NCI-H2196 (cell line): ENCODE measurements around the gene TCHHL1.
"Not testable (repeated sequence)": the region's sequence is repeated elsewhere in the genome, so short reads cannot be mapped to it uniquely, and the experiment has no call there.

Experiments used
- DNase-seq: peaks from one replicate; lab custom pipeline; 2025; ENCODE audit not compliant: unreplicated experiment; lab: John Stamatoyannopoulos, UW

The TCHHL1 gene

DNA sequence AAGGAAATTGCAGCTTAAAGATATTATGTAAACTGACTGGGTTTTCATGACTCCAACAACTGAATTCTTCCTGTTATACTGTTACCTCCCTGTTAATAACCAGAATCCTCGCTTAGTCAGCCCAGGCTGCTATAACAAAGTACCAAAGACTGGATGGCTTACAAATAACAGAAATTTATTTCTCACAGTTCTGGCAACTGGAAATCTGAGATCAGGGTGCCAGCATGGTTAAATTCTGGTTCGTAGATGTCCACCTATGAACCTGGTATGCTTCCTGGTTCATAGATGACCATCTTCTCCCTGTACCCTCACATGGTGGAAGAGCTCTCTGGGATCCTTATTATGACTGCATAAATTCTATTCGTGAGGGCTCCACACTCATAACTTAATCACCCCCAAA is 8.1 kb upstream of the TCHHL1 start:
- no peak for DNase-seq

DNA sequence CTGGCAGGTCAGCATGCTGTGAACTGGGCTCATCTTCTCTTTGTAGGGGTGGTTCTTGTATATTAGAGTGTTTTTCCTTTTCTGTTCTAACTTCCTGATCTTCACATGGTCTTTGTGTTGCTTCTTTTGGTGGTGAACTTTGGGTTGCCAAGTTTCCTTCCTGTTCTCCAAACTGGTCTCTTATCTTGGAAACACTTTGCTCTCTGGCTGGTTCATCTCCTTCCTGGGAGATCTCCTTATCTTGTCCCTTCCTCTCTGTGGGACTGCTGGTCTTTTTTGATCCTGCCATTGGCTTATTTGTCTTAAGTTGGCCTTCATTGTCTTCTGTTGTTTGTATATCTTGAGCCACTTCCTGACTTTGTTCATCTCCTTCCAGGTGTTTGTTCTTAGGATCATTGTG is 2.1 kb downstream of the TCHHL1 start:
- DNase-seq = no peak

DNA sequence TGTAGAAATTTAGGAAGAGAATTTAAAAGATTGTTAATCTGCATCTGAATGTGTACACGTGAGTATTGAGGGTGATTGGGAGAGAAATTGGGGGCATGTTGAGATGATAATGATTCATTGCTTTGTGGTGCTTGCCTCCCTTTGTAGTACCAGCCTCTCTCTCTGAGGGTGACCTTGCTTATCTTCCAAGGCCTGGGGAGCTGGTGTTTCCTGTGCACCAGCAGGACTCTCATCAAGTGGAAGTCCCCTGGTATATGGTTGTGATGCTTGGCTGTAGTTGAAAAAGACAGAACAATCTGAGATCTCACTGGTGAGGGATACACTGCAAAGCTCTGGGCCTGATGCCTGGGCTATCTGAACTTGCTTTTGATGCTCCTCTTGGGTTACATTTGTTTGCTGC is 4.0 kb downstream of the TCHHL1 start:
- DNase-seq = no peak

DNA sequence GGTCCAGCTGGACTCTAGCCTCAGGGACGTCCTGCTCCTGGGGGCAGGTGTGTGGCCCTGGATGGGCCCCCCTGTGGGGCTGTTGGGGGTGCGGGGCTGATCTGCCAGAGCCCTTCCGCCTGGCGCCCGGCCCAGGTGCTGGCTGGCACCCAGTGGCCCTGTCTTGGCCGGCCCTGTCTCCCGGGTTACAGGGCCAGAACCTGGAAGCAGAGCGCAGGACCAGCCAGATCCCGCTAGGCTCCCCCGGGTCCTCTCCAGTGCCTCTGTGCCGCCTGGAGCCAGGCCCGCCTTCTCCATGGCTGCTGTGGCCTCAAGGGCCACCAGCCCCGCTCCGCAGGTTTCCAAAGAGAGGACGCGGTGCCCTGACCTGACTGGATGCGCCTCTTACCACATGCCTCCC is 7.8 kb downstream of the TCHHL1 start:
- DNase-seq = not testable (repeated sequence)

DNA sequence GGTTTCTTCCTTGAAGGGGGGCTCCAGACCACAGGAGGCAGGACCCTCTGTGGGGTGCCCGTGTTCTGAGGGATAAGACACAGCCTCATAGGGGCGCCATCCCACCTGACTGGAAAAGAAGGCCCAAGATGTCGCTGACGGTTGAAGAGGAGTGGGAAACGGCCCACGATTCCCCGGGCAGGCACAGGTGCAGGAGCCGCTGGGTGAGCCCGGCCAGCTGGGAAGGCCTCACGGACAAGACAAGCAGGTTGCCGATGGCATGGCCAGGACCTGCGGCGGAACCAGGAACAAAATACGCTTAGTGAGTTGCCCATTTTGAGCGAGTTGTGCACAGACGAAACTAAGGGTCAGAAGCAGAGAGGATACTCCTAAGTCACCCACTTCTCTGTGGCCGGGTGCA is 8.4 kb downstream of the TCHHL1 start:
- not testable (repeated sequence) for DNase-seq

DNA sequence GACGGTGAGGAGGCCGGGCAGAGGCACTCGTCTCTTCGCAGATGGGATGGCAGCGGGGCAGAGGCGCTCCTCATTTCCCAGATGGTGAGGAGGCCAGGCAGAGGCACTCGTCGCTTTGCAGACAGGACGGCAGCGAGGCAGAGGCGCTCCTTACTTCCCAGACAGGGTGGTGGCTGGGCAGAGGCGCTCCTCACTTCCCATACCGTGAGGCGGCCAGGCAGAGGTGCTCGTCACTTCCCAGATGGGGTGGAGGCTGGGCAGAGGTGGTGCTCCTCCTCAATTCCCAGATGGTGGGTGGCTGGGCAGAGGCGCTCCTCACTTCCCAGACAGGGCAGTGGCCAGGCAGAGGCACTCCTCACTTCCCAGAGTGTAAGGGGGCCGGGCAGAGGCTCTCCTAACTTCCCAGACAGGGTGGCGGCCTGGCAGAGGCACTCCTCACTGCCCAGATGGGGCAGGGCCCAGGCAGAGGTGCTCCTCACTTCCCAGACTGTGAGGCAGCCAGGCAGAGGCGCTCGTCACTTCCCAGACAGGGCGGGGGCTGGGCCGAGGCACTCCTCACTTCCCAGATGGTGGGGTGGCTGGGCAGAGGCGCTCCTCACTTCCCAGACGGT is 9.9 kb downstream of the TCHHL1 start:
- no peak for DNase-seq

DNA sequence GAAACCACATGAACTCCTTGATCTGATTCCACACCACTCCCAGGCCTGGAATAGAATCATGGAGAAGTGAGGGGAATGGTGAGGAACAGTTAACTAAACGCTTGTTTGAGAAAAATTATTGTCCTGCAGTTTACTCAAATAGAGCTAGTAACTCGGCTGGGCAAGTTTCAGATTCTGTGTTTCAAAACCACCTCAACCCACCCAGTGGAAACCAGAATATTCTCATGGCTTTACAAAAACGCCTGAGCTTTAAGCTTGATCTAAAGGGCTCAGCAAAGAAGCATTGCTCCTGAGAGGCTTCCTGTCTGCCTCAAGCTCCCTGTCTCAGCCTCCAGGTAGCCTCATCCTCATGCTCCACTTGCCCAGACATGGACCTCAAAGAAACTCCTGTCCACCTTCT is 16.6 kb downstream of the TCHHL1 start:
- no peak for DNase-seq

DNA sequence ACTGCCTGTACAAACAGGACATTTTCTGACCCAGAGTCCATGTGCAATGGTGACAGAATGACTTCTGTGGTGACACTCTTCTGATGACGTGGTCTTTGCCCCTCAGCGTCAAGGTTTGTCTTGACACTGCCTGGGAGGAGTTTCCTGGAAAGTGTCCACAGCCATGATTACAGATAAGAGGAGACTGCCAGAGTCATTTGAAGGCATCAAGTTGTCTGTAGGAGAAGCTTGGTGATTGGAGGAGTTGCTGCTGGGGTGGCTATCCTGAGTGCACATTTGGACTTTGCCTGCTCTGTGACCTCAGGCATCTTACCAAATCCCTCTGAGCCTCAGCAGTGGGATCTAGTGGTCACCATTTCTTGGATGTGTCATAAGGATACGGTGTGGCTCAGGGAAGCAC is 17.7 kb downstream of the TCHHL1 start:
- no peak for DNase-seq

DNA sequence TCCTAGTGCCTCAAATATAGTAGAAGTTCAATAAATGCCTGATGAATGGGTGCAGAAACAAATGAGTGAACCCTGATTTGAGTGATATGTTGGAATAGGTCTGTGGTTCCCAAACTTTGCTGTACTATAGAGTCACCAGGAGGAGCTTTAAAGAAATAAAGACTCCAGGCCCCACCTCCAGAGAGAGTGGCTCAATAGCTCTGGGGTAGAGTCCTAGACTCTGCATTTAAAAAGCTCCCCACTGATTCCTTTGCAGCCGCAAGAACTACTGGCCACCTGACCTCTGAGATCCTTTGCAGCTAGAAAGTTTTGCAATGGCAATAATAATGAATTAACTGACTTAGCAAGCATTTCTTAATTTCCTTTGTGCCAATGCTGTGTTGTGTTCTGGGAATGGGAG is 20.9 kb downstream of the TCHHL1 start:
- no peak for DNase-seq

DNA sequence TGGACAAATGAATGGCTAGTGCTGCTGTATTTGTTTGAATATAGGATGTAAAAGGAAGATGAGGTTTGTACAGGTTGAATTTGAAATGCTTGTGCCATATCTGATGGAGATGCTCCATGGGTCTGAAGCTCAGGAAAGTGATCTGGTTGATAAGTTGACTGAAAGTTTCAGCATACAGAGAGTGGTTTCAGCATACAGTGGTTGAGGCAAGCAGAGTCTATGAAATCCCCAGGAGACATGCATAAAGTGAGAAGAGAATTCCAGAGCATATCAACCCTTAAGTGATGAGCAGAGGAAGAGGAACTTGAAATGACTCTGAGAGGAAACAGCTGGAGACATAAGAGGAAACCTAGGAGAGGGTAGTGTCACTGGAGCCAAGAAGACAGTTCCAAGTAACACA is 21.7 kb downstream of the TCHHL1 start:
- DNase-seq = no peak

DNA sequence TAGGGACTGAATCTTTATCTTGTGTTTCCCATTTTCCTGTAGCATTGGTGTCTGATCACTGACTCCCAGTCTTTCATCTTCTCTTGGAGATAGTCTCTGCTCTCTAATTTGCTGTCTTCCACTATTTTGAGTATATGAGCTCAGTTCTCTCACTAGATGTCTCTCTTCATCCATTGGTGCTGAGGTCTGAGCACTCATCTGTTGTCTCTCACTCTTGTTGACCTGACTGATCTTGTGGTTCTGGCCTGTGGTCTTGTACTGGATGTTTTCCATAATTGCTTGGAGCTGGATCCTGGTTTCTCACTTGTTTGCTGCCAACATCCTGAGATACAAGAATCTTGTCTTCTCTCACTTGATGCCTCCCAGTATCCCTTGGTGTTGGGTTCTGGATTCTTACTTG is 26.9 kb downstream of the TCHHL1 start:
- no peak for DNase-seq

DNA sequence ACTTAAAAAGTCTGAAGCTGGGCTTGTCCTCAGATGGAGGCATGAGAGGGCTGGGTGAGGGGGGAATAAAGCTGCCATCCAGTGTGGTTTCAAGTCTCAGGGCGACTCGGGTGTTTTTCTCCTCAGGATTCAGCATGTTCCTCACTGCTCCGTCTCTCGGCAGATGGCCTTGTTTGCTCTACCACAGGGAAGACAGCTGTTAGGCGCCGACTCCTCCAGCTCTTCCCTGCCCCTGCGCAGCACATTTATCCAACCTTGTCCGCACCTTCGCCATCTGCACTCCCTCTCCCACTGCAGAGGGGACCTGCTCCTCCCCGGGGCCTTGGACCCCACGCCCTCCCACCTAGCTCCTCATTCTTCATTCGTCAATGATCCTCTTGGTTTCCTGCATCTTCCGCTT is 35.5 kb downstream of the TCHHL1 start:
- DNase-seq = no peak

DNA sequence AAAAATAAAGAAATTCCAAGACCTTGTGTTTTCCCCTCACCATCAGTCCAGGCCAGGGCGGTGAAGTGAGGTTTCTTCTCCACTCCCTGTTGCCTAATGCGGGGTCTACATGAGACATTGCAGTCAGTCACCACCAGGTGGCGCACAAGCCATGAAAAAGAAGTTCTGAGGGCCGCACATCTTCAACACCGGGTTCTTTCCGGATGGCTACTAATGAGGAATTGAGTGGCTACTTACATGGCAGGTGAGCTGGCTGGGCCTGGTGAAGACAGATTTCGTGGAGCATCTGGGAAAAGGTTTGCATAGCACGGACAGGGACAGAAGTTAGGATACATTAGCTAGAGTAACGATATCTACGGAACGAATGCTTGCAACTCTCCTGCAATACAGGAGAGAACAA is 36.3 kb downstream of the TCHHL1 start:
- DNase-seq = peak; percentile 81

DNA sequence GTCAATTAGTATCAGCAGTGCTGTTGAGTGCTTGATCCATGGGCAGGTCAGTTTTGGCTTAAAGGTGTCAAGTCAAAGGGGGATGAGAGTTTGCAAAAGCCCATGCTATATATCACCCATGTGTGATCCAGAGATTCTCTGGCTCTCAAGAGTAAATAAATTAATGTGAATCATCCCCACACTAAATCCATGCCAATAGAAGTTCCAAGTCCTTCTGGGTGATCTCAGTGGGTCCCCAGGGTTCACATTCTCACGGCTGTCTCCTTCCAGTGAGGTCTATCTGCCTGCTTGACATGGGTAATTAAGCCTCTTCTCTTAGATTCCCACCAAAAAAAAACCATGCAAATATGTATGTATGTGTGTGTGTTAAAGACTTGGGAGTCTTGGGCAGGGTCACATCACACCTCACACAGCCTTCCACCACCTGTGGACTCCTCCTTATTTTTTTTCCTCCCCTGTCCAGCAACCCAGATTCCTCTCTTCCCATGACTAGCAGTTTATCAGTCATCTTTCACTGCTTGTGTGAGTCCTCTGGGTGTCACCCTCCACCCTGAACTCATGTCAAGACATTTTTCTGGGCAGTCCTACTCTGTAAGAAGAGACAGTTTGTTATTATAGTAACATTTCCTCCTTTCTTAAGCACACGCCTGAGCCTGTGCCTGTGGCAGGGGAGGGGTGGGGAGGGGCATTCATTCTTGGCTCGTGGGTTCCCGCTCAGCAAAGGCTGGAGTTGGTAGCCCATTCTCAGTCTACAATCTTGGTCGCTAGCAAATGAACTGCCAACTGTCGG is 37.8 kb downstream of the TCHHL1 start:
- no peak for DNase-seq

DNA sequence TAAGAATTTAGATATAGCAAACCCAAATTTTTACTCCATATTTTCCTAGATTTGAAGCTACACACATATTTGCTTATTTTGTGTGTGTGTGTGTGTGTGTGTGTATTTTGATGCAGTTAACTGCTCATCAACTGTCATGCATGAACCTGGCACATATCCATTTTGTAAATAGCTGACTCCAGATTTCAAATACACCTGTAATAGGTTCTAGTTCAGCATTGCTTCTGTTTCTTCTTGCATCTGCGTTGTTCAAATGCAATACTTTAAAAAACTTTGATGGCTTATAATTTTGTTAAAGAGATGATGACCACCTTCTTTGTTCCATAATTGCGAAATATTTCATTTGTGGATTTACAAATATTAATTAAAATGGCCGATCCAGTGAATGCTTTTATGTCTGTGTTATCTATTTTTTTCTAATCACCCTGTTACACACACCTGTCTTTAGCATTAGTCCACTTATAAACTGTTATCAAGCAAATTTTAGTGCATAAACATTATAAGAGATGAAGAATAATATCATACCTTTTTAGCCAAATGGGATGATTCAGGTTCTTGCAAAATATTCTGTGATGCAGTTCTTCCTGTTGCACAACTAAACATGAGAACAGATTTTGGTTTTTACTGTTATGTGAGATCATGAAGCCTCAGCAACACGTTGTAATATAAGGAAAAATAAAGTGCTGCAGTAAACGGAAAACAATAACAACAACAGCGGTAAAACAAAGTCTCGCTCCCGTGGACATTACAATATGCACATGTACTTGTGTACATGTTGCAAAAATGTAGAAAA is 39.4 kb downstream of the TCHHL1 start:
- no peak for DNase-seq

DNA sequence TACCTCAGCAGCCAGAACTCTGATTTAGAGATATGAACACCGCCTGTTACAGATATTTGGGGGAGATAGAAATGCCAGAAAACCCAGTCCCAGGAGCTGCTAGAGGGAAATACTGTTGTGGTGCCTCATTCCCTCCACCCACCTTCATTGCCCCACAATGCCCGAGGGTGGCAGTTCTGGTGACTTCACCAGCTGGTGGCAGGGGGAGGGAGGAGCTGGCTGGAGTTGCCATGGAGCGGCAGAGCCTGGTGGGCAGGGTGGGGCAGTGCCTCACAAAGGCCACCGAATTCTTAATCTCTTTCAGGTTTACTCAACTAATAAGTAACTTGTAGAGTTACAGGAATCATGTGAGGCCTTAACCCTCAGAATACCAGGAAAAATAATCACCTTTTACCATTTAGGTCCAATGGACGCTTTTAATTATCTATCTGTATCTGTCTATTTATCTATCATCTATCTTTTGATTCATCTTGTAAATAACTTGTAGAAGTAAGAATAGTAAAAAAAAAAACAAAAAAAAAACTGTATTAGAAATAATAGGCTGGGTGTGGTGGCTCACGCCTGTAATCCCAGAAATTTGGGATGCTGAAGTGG is 40.4 kb downstream of the TCHHL1 start:
- no peak for DNase-seq

DNA sequence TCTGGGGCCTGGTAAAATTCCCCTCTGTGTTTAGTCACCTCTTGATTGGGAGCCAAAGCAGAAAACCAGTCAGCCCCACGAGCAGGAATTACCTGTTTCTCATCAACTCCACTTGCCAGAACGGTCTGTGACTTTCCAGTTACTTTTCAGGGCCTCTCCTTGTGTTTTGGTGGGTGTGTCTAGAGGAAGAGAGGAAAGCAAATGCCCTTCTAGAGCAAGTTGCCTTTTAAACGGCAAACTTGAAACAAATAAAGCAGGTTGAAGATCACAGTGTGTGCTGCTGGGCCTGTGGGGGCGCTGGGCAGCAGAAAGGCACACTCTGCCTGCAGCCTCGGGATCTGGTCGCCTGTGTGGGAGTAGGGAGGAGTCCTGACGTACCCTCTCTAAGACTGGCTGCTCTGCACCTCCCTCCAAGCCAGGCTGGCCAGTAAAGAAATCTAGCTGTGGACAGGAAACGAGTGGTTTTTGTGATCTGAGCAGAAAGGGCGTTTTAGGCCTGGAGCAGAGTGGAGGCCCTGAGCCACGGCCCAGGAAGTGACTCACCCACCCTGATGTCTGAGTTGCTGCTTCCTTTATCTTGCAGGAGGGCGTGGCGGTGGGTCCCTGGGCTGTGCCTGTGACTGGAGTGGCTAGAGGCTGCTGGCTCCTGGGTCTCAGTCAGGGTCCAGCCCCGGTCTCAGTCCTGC is 41.0 kb downstream of the TCHHL1 start:
- DNase-seq = peak; percentile 32

DNA sequence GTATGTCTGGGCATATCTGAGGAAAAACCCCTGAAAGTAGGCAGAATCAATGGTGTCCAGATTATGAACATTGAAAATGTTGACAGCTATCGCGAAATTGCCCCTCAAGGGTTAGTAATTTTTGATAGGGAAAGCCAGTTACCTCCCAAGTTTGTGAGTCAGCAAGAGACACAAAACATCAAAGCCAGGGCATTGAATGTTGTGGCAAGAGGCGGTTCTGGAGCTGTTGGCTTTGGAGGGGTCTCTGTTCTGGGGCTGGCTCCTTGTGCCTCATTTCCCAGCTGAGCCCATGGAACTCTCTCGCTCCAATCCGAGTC is 41.5 kb downstream of the TCHHL1 start:
- no peak for DNase-seq

DNA sequence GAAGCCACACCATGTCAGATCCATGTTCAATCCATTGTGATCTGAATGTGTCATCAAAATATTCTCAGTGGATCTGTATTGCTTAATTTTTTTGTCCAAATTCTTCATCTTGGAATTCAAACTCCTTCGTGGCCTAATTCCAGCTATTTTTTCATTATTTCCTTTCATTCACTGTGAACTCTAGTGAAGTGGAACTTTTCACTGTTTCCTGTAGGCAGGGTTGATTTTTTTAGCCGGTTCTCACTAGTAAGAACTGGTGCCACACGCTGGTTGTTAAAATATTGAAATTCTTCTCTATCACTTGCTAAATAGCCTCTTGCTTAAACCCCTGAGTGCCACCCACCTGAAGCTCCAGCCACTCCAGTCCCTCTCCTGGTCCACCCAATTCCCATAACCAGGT is 44.5 kb downstream of the TCHHL1 start:
- no peak for DNase-seq

DNA sequence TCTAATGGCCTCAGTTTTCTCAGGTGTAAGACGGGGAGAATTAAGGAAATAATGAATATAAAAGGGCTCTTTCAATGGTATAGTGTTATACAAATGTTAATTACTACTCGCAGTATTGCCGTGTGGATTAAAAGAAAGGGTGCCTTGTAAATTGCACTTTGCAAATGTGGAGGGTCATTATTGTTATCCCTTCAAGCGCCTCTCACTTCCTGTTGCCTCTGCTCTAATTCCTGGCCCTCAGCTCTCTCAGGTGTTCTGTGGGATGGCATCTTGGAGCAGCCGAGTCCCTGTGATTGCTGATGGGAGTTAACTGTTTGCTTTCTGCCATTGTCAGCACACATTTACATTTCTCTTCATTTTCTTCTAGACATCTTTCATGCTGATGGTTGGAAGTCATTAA is 45.0 kb downstream of the TCHHL1 start:
- no peak for DNase-seq

DNA sequence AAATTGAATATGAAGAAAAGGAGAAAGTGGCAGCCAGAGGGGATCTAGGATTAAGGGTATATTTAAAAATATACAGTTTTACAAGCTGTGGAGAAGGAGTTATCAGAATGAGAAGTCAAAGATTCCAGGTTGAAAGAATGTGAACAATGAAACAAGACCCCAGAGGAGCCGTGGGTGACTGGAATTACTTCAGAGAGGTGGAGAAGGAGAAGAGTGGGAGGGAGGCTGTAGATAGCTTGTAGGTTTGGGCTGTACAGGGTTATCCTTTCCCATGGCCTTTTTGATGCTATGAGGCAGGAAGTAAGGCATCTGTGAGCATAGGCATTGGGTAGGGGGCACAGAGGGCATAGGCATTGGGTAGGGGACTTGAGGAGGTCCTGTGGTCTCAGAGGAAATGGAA is 46.8 kb downstream of the TCHHL1 start:
- DNase-seq = no peak
